IMR-90 (cell line): ENCODE measurements around the gene LRRC4C. TPM values are rescaled to one million over a fixed set of nuclear protein-coding genes. Genes with fewer than 3 reads are reported as not detected.

ENCODE experiments used
- ATAC-seq: fragments of 200-7000 bp; cut with Tn5 transposase; 2 replicates; pipeline ENCODE4 v1.9.1; 2020; ENCODE audit warnings: low read depth, mild to moderate bottlenecking, moderate library complexity
- BruUV-seq: library from RNA; stranded (reverse); fragments of 400-500 nt; replicated peaks from 2 replicates; lab custom pipeline; 2021; lab: Mats Ljungman, UMichigan
- CTCF ChIA-PET: fragments of 300-600 bp; formaldehyde crosslinking; extraction: SDS; loops from one replicate; lab custom pipeline; 2021; ENCODE audit warnings: antibody characterized with exemption; lab: Yijun Ruan, JAX
- POLR2A ChIA-PET: fragments of 300-600 bp; sonication (Branson Sonifier 250); formaldehyde crosslinking; loops from one replicate; lab custom pipeline; 2022; ENCODE audit warnings: antibody characterized with exemption; ENCODE audit not compliant: unreplicated experiment; lab: Charles Lee
- DNase-seq: peaks from one replicate; pipeline ENCODE4 v3.0.0; 2013
- H2AFZ ChIP-seq: replicated peaks from 2 replicates; pipeline ENCODE3; 2013; ENCODE audit warnings: low read length, mild to moderate bottlenecking; ENCODE audit not compliant: poor library complexity
- H2AK5ac ChIP-seq: 2 replicates; pipeline ENCODE4 v1.6.1; 2013; ENCODE audit warnings: low read depth, low read length, inconsistent platforms
- H2AK9ac ChIP-seq: replicated peaks from 2 replicates; pipeline ENCODE3; 2013; ENCODE audit warnings: mild to moderate bottlenecking, low read depth, low read length, moderate library complexity; ENCODE audit not compliant: poor library complexity
- H2BK120ac ChIP-seq: 2 replicates; pipeline ENCODE4 v1.6.1; 2013; ENCODE audit warnings: low read depth, low read length, inconsistent platforms
- H2BK15ac ChIP-seq: 3 replicates; pipeline ENCODE4 v1.6.1; 2013; ENCODE audit warnings: low read depth, low read length, inconsistent platforms
- H2BK20ac ChIP-seq: 2 replicates; pipeline ENCODE4 v1.6.1; 2013; ENCODE audit warnings: low read depth, mild to moderate bottlenecking, inconsistent platforms, low read length, moderate library complexity
- H2BK5ac ChIP-seq: 2 replicates; pipeline ENCODE4 v1.6.1; 2013; ENCODE audit warnings: mild to moderate bottlenecking, low read depth, low read length, inconsistent platforms; ENCODE audit not compliant: poor library complexity, severe bottlenecking
- H3K14ac ChIP-seq: replicated peaks from 2 replicates; pipeline ENCODE4 v1.6.1; 2013; ENCODE audit warnings: low read depth, low read length, inconsistent platforms
- H3K18ac ChIP-seq: 2 replicates; pipeline ENCODE4 v1.6.1; 2013; ENCODE audit warnings: low read depth, low read length, control low read depth
- H3K23ac ChIP-seq: 2 replicates; pipeline ENCODE4 v1.6.1; 2013; ENCODE audit warnings: low read depth, low read length, inconsistent platforms
- H3K27ac ChIP-seq: 2 replicates; pipeline ENCODE4 v1.5.1; 2013; ENCODE audit warnings: mild to moderate bottlenecking, control low read depth, low read length; ENCODE audit not compliant: insufficient read depth
- H3K27me3 ChIP-seq: 2 replicates; pipeline ENCODE4 v1.6.1; 2013; ENCODE audit warnings: low read length; ENCODE audit not compliant: control insufficient read depth, insufficient read depth
- H3K36me3 ChIP-seq: 2 replicates; pipeline ENCODE4 v1.6.1; 2013; ENCODE audit warnings: low read length, mixed read lengths; ENCODE audit not compliant: control insufficient read depth, insufficient read depth
- H3K4ac ChIP-seq: 2 replicates; pipeline ENCODE4 v1.6.1; 2013; ENCODE audit warnings: low read depth, low read length, inconsistent platforms
- H3K4me1 ChIP-seq: 2 replicates; pipeline ENCODE4 v1.6.1; 2013; ENCODE audit warnings: low read length, mixed read lengths; ENCODE audit not compliant: control insufficient read depth, insufficient read depth
- H3K4me2 ChIP-seq: 2 replicates; pipeline ENCODE4 v1.6.1; 2013; ENCODE audit warnings: low read depth, mild to moderate bottlenecking, control low read depth, low read length, moderate library complexity
- H3K4me3 ChIP-seq: 2 replicates; pipeline ENCODE4 v1.5.1; 2013; ENCODE audit warnings: low read depth, mild to moderate bottlenecking, control low read depth, low read length, moderate library complexity; ENCODE audit not compliant: insufficient read depth
- H3K56ac ChIP-seq: 2 replicates; pipeline ENCODE4 v1.6.1; 2013; ENCODE audit warnings: low read length, inconsistent platforms; ENCODE audit not compliant: insufficient read depth; ENCODE audit errors: extremely low read depth
- H3K79me1 ChIP-seq, 2 experiments: 2 replicates each; pipeline ENCODE4 v1.6.1; 2013; ENCODE audit warnings: low read length in 2 of 2, inconsistent platforms in 1 of 2, low read depth in 1 of 2
- H3K9ac ChIP-seq: 2 replicates; pipeline ENCODE4 v1.6.1; 2013; ENCODE audit warnings: low read depth, low read length, control low read depth
- H3K9me1 ChIP-seq: 2 replicates; pipeline ENCODE4 v1.6.1; 2013; ENCODE audit warnings: low read length, inconsistent platforms; ENCODE audit not compliant: insufficient read depth
- H3K9me3 ChIP-seq: 2 replicates; pipeline ENCODE4 v1.6.1; 2013; ENCODE audit warnings: low read length; ENCODE audit not compliant: control insufficient read depth, insufficient read depth
- H4K20me1 ChIP-seq: 2 replicates; pipeline ENCODE4 v1.6.1; 2013; ENCODE audit warnings: low read length, inconsistent platforms; ENCODE audit not compliant: insufficient read depth
- H4K5ac ChIP-seq: 2 replicates; pipeline ENCODE4 v1.6.1; 2013; ENCODE audit warnings: mild to moderate bottlenecking, low read depth, low read length, control low read depth
- H4K8ac ChIP-seq, 2 experiments: 2 replicates each; pipeline ENCODE4 v1.6.1; 2013; ENCODE audit warnings: low read depth in 2 of 2, low read length in 2 of 2, control low read depth in 1 of 2, inconsistent platforms in 1 of 2
- H4K91ac ChIP-seq: 2 replicates; pipeline ENCODE4 v1.6.1; 2013; ENCODE audit warnings: low read depth, low read length, inconsistent platforms; ENCODE audit not compliant: insufficient read depth
- BHLHE40 ChIP-seq: fragments of 150-350 bp; IDR thresholded peaks from 2 replicates; pipeline ENCODE4 v1.6.1; 2016; ENCODE audit warnings: mild to moderate bottlenecking, low read depth, low read length
- MAFK ChIP-seq: IDR thresholded peaks from 2 replicates; pipeline ENCODE4 v1.6.1; 2012; ENCODE audit warnings: low read depth, low read length, improper control_type of control experiment
- NFE2L2 ChIP-seq: fragments of 150-350 bp; IDR thresholded peaks from 2 replicates; pipeline ENCODE4 v1.6.1; 2016; ENCODE audit warnings: low read depth, mild to moderate bottlenecking, low read length
- POLR2A ChIP-seq: IDR thresholded peaks from 2 replicates; pipeline ENCODE4 v1.6.1; 2012; ENCODE audit warnings: mild to moderate bottlenecking, low read depth, low read length
- RAD21 ChIP-seq: IDR thresholded peaks from 2 replicates; pipeline ENCODE4 v1.6.1; 2012; ENCODE audit warnings: low read length, improper control_type of control experiment
- RCOR1 ChIP-seq: IDR thresholded peaks from 2 replicates; pipeline ENCODE4 v1.6.1; 2012; ENCODE audit warnings: mild to moderate bottlenecking, low read length, improper control_type of control experiment; ENCODE audit not compliant: insufficient replicate concordance
- WGBS, 2 experiments: methylation state at CpG; one replicate each; pipeline versions ENCODE4 v1.1.5 to v1.1.7; 2013; ENCODE audit warnings: missing lambda C conversion rate in 2 of 2; ENCODE audit not compliant: insufficient read length in 1 of 2; ENCODE audit errors: extremely low coverage in 2 of 2; 5-methylcytosine and 5-hydroxymethylcytosine counted together
- dilution Hi-C: fragments of 300-500 bp; cut with HindIII; formaldehyde crosslinking; loops from one replicate; pipeline ENCODE4 v1.14.3; 2018; ENCODE audit warnings: low sequenced_read_pairs; ENCODE audit not compliant: unreplicated experiment
- in situ Hi-C: fragments of 300-500 bp; cut with MboI; formaldehyde crosslinking; loops from 3 replicates; pipeline ENCODE4 v1.14.3; 2019; ENCODE audit warnings: low sequenced_read_pairs, inconsistent platforms, mixed read lengths
- intact Hi-C: fragments of 100-400 bp; cut with micrococcal nuclease; formaldehyde crosslinking; loops from 2 replicates; pipeline ENCODE4 v1.10.0; 2022
- polyA plus RNA-seq, 3 experiments: library from polyadenylated mRNA; depleted of rRNA; stranded (reverse); fragments of >200 nt; gene quantifications; 2 replicates each; pipeline ENCODE4 v1.2.3, GENCODE V29; 2012; ENCODE audit warnings: low replicate concordance in 1 of 3
- total RNA-seq: library from RNA; depleted of rRNA; stranded (reverse); fragments of >200 nt; gene quantifications from 2 replicates; pipeline ENCODE4 v1.2.3, GENCODE V29; 2012
- TF ChIP-seq, protein P1 (sequence below): conservative IDR thresholded peaks from 2 replicates; pipeline ENCODE4 v1.5.1; 2012; ENCODE audit warnings: mild to moderate bottlenecking, low read depth, low read length, improper control_type of control experiment

The LRRC4C gene
- total and polyA plus RNA-seq, 2 of the 4 experiments (the other 2 are of a cell fraction) = under 0.01 to 0.03 TPM

DNA sequence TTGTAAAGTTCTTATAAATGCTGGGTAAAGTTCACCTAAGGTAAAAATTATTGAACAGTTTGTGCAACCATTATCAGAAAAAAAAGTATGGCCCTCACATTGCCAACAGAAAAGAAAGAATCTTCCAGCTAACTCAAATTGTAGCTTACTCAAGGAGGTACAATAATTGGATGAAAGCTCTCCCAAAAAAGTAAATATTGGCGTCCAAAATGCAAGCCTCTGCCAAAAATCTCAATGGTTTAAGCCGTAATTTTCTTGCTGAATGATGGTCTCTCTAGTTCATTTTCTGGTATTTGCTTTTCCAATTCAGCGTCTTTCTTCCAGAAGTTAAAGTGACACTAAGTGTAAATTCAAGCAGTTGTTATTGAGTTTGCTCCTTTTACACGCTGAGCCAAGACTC, 727.3 kb downstream of the LRRC4C start:
- no peak overlapping the region for H4K8ac ChIP-seq
- H2BK15ac ChIP-seq = no peak overlapping the region
- H3K27me3 ChIP-seq = no peaks in the 10 kb centered on the region
- no peak overlapping the region for H3K23ac ChIP-seq
- H2AK9ac ChIP-seq = no peak overlapping the region
- no peak overlapping the region for H3K4ac ChIP-seq
- ChIA-PET POLR2A (no interaction called here), CTCF (interaction anchor here (0.6 kb wide), 1 partner anchor 405 kb away, joined by 3 read pairs; no protein-coding TSS in a partner anchor)
- H3K9me1 ChIP-seq = no peaks in the 10 kb centered on the region
- H3K14ac ChIP-seq = no peak overlapping the region
- no peak overlapping the region for H4K5ac ChIP-seq
- H4K91ac ChIP-seq = no peak overlapping the region
- no peak overlapping the region for H3K9ac ChIP-seq
- H2AK5ac ChIP-seq = no peak overlapping the region
- H3K18ac ChIP-seq = no peak overlapping the region
- no peak overlapping the region for H2BK5ac ChIP-seq
- no peaks in the 10 kb centered on the region for H4K20me1 ChIP-seq
- H2AFZ ChIP-seq = no peak overlapping the region
- TF ChIP-seq, protein P1, sequence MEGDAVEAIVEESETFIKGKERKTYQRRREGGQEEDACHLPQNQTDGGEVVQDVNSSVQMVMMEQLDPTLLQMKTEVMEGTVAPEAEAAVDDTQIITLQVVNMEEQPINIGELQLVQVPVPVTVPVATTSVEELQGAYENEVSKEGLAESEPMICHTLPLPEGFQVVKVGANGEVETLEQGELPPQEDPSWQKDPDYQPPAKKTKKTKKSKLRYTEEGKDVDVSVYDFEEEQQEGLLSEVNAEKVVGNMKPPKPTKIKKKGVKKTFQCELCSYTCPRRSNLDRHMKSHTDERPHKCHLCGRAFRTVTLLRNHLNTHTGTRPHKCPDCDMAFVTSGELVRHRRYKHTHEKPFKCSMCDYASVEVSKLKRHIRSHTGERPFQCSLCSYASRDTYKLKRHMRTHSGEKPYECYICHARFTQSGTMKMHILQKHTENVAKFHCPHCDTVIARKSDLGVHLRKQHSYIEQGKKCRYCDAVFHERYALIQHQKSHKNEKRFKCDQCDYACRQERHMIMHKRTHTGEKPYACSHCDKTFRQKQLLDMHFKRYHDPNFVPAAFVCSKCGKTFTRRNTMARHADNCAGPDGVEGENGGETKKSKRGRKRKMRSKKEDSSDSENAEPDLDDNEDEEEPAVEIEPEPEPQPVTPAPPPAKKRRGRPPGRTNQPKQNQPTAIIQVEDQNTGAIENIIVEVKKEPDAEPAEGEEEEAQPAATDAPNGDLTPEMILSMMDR = no peak
- TF ChIP-seq RAD21 (no peak), RCOR1 (no peak), MAFK (no peak), POLR2A (no peak), BHLHE40 (no peak), NFE2L2 (no peak)
- H3K4me2 ChIP-seq = no peak overlapping the region
- no peaks in the 10 kb centered on the region for H3K79me1 ChIP-seq
- 17% methylated on average over 2 of the region's 4 CpGs; no CpG with 5 or more reads in 1 of the 2 experiments for WGBS, 2 experiments
- DNase-seq = no peak
- H2BK20ac ChIP-seq = no peak overlapping the region
- no peak overlapping the region for H3K56ac ChIP-seq
- no peak for ATAC-seq
- no peaks in the 10 kb centered on the region for H3K36me3 ChIP-seq
- intact Hi-C loops = no loop called here
- BruUV-seq = no TSS peak
- H3K27ac ChIP-seq = no peak overlapping the region
- in situ Hi-C loops = no loop called here
- dilution Hi-C loops = no loop called here
- 0 out of 2 replicates have a peak, but pooled peaks cover 5% of the 10 kb centered on the region for H3K9me3 ChIP-seq
- no peak overlapping the region for H2BK120ac ChIP-seq
- no peaks in the 10 kb centered on the region for H3K4me1 ChIP-seq
- H3K4me3 ChIP-seq = no peak overlapping the region
